ENCODE data around the gene AIF1.

The AIF1 gene

GRCh38 chr6:31634131-31634530, 19.1 kb downstream of the AIF1 start:
- Mint-ChIP-seq H3K27me3 (no peaks in the 10 kb centered on the region), H3K4me1 (ENCODE audit: low read depth) (no peaks in the 10 kb centered on the region), H3K4me3 (no peak overlapping the region), H3K9me3 (no peaks in the 10 kb centered on the region), H3K36me3 (ENCODE audit: low read depth) (peaks cover 98% of the 10 kb centered on the region), H3K27ac (peak overlapping the region; percentile 6)
- intact Hi-C loops (cut with micrococcal nuclease) = no loop called here

- intact Hi-C loops (cut with micrococcal nuclease) = no loop called here
- Mint-ChIP-seq H3K27me3 (no peaks in the 10 kb centered on the region), H3K27ac (no peak overlapping the region), H3K4me3 (no peak overlapping the region), H3K36me3 (ENCODE audit: low read depth) (peaks cover 98% of the 10 kb centered on the region), H3K9me3 (no peaks in the 10 kb centered on the region), H3K4me1 (ENCODE audit: low read depth) (no peaks in the 10 kb centered on the region)
These were observed 20.0 kb downstream of the AIF1 start for GRCh38 chr6:31634969-31635575.

- no peaks in the 10 kb centered on the region for H3K9me3 Mint-ChIP-seq
- H3K4me3 Mint-ChIP-seq = no peak overlapping the region
- H3K27me3 Mint-ChIP-seq = no peaks in the 10 kb centered on the region
- intact Hi-C loops (cut with micrococcal nuclease) = no loop called here
- H3K4me1 Mint-ChIP-seq (ENCODE audit: low read depth) = peaks cover 6% of the 10 kb centered on the region
- H3K27ac Mint-ChIP-seq = no peak overlapping the region
- peaks cover 98% of the 10 kb centered on the region for H3K36me3 Mint-ChIP-seq (ENCODE audit: low read depth)
These were observed 21.9 kb downstream of the AIF1 start for GRCh38 chr6:31636698-31637596.

- Mint-ChIP-seq H3K27ac (no peak overlapping the region), H3K36me3 (ENCODE audit: low read depth) (peaks cover 98% of the 10 kb centered on the region), H3K4me1 (ENCODE audit: low read depth) (peaks cover 6% of the 10 kb centered on the region), H3K9me3 (no peaks in the 10 kb centered on the region), H3K4me3 (no peak overlapping the region), H3K27me3 (no peaks in the 10 kb centered on the region)
- intact Hi-C loops (cut with micrococcal nuclease) = no loop called here
These were observed 24.0 kb downstream of the AIF1 start for GRCh38 chr6:31639043-31639442.

- Mint-ChIP-seq H3K4me1 (ENCODE audit: low read depth) (peaks cover 6% of the 10 kb centered on the region), H3K27ac (no peak overlapping the region), H3K36me3 (ENCODE audit: low read depth) (peaks cover 98% of the 10 kb centered on the region), H3K9me3 (no peaks in the 10 kb centered on the region), H3K27me3 (no peaks in the 10 kb centered on the region), H3K4me3 (no peak overlapping the region)
- intact Hi-C loops (cut with micrococcal nuclease) = no loop called here
These were observed 24.4 kb downstream of the AIF1 start for GRCh38 chr6:31639449-31639861.

GRCh38 chr6:31640612-31641011, 25.6 kb downstream of the AIF1 start:
- H3K27ac Mint-ChIP-seq = no peak overlapping the region
- peaks cover 6% of the 10 kb centered on the region for H3K4me1 Mint-ChIP-seq (ENCODE audit: low read depth)
- intact Hi-C loops (cut with micrococcal nuclease) = no loop called here
- peaks cover 98% of the 10 kb centered on the region for H3K36me3 Mint-ChIP-seq (ENCODE audit: low read depth)
- H3K27me3 Mint-ChIP-seq = no peaks in the 10 kb centered on the region
- no peaks in the 10 kb centered on the region for H3K9me3 Mint-ChIP-seq
- no peak overlapping the region for H3K4me3 Mint-ChIP-seq

- intact Hi-C loops (cut with micrococcal nuclease) = no loop called here
- peaks cover 98% of the 10 kb centered on the region for H3K36me3 Mint-ChIP-seq (ENCODE audit: low read depth)
- no peaks in the 10 kb centered on the region for H3K27me3 Mint-ChIP-seq
- H3K4me1 Mint-ChIP-seq (ENCODE audit: low read depth) = peaks cover 6% of the 10 kb centered on the region
- no peak overlapping the region for H3K27ac Mint-ChIP-seq
- H3K9me3 Mint-ChIP-seq = no peaks in the 10 kb centered on the region
- no peak overlapping the region for H3K4me3 Mint-ChIP-seq
These were observed 26.3 kb downstream of the AIF1 start for GRCh38 chr6:31641370-31641769.

GRCh38 chr6:31642798-31643570, 27.9 kb downstream of the AIF1 start:
- peaks cover 6% of the 10 kb centered on the region for H3K4me1 Mint-ChIP-seq (ENCODE audit: low read depth)

GRCh38 chr6:31643818-31644454, 28.9 kb downstream of the AIF1 start:
- Mint-ChIP-seq H3K36me3 (ENCODE audit: low read depth) (peaks cover 100% of the 10 kb centered on the region), H3K9me3 (no peaks in the 10 kb centered on the region)

More at GRCh38 chr6:31642798-31643570, 27.9 kb downstream of the AIF1 start:
- H3K27ac Mint-ChIP-seq = no peak overlapping the region
- no peaks in the 10 kb centered on the region for H3K9me3 Mint-ChIP-seq
- intact Hi-C loops (cut with micrococcal nuclease) = no loop called here
- no peak overlapping the region for H3K4me3 Mint-ChIP-seq
- peaks cover 98% of the 10 kb centered on the region for H3K36me3 Mint-ChIP-seq (ENCODE audit: low read depth)
- no peaks in the 10 kb centered on the region for H3K27me3 Mint-ChIP-seq

GRCh38 chr6:31645325-31645724, 30.3 kb downstream of the AIF1 start:
- H3K36me3 Mint-ChIP-seq (ENCODE audit: low read depth) = peaks cover 100% of the 10 kb centered on the region
- H3K27me3 Mint-ChIP-seq = no peaks in the 10 kb centered on the region
- H3K4me1 Mint-ChIP-seq (ENCODE audit: low read depth) = peaks cover 9% of the 10 kb centered on the region
- no peak overlapping the region for H3K27ac Mint-ChIP-seq
- H3K9me3 Mint-ChIP-seq = no peaks in the 10 kb centered on the region
- H3K4me3 Mint-ChIP-seq = no peak overlapping the region
- intact Hi-C loops (cut with micrococcal nuclease) = no loop called here

More at GRCh38 chr6:31643818-31644454, 28.9 kb downstream of the AIF1 start:
- Mint-ChIP-seq H3K27me3 (no peaks in the 10 kb centered on the region), H3K27ac (no peak overlapping the region), H3K4me1 (ENCODE audit: low read depth) (peaks cover 6% of the 10 kb centered on the region), H3K4me3 (no peak overlapping the region)
- intact Hi-C loops (cut with micrococcal nuclease) = no loop called here

- no peaks in the 10 kb centered on the region for H3K9me3 Mint-ChIP-seq
- intact Hi-C loops (cut with micrococcal nuclease) = loop anchor here (1.0 kb wide), 3 partner anchors 9 to 31 kb away; partner anchors contain the start of genes C6orf47, CSNK2B and PRRC2A
These were observed 36.7 kb downstream of the AIF1 start for GRCh38 chr6:31651602-31652191.

GRCh38 chr6:31652925-31653724, 38.1 kb downstream of the AIF1 start:
- Mint-ChIP-seq H3K9me3 (no peaks in the 10 kb centered on the region), H3K27ac (peak overlapping the region; percentile 97), H3K36me3 (ENCODE audit: low read depth) (peaks cover 83% of the 10 kb centered on the region), H3K4me3 (peak overlapping the region; percentile 94), H3K4me1 (ENCODE audit: low read depth) (peaks cover 48% of the 10 kb centered on the region), H3K27me3 (no peaks in the 10 kb centered on the region)
- intact Hi-C loops (cut with micrococcal nuclease) = loop anchor here (1.0 kb wide), 3 partner anchors 7 to 33 kb away; partner anchors contain the start of genes C6orf47, CSNK2B and PRRC2A

More at GRCh38 chr6:31651602-31652191, 36.7 kb downstream of the AIF1 start:
- Mint-ChIP-seq H3K36me3 (ENCODE audit: low read depth) (peaks cover 83% of the 10 kb centered on the region), H3K27me3 (no peaks in the 10 kb centered on the region), H3K4me1 (ENCODE audit: low read depth) (peaks cover 35% of the 10 kb centered on the region), H3K27ac (peak overlapping the region; percentile 97), H3K4me3 (peak overlapping the region; percentile 94)

Measured in dendritic cell treated with granulocyte-macrophage colony-stimulating factor and Interleukin-4, amounts not matched to agents 40 ng/mL and 50 ng/mL, for 4 days (primary cell).